GM18502 (cell line): ENCODE data around the gene AVEN.
"Not testable (repeated sequence)": the region's sequence is repeated elsewhere in the genome, so short reads cannot be mapped to it uniquely, and the experiment has no call there.

Experiments
- ATAC-seq: cut with Tn5 transposase; IDR thresholded peaks from one replicate; pipeline ENCODE4 v1.9.1; 2021; ENCODE audit warnings: mild to moderate bottlenecking; ENCODE audit not compliant: unreplicated experiment, poor library complexity

AVEN gene

DNA sequence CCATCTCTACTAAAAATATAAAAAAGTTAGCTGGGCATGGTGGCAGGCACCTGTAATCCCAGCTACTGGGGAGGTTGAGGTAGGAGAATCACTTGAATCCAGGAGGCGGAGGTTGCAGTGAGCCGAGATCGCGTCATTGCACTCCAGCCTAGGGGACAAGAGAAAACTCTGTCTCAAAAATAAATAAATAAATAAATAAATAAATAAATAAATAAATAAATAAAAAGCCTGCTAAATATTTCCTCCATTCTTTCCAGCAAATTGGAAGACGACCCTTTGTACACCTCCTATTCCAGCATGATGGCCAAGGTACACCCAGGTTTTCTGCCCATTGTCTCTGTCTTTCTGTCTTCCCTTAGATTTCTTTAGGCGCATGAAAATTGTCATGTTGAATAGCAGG lies 219.5 kb downstream of the AVEN start:
- ATAC-seq, result not testable (repeated sequence)
